Daoy (cell line): ENCODE results near the gene RNU1-3. TPM values are rescaled to one million over a fixed set of nuclear protein-coding genes. Genes with fewer than 3 reads are reported as not detected.
"Not testable (repeated sequence)": the region's sequence is repeated elsewhere in the genome, so short reads cannot be mapped to it uniquely, and the experiment has no call there.

ENCODE experiments used
- DNase-seq: peaks from one replicate; pipeline ENCODE4 v3.0.0-alpha.2; 2015; ENCODE audit warnings: low read depth
- total RNA-seq: library from RNA; depleted of rRNA; stranded (reverse); fragments of >200 nt; shearing (Covaris generic); gene quantifications from 2 replicates; pipeline ENCODE4 v1.2.3, GENCODE V29; 2014

RNU1-3 gene
- total RNA-seq, 1 experiment from 2014 or later = 832 TPM

DNA sequence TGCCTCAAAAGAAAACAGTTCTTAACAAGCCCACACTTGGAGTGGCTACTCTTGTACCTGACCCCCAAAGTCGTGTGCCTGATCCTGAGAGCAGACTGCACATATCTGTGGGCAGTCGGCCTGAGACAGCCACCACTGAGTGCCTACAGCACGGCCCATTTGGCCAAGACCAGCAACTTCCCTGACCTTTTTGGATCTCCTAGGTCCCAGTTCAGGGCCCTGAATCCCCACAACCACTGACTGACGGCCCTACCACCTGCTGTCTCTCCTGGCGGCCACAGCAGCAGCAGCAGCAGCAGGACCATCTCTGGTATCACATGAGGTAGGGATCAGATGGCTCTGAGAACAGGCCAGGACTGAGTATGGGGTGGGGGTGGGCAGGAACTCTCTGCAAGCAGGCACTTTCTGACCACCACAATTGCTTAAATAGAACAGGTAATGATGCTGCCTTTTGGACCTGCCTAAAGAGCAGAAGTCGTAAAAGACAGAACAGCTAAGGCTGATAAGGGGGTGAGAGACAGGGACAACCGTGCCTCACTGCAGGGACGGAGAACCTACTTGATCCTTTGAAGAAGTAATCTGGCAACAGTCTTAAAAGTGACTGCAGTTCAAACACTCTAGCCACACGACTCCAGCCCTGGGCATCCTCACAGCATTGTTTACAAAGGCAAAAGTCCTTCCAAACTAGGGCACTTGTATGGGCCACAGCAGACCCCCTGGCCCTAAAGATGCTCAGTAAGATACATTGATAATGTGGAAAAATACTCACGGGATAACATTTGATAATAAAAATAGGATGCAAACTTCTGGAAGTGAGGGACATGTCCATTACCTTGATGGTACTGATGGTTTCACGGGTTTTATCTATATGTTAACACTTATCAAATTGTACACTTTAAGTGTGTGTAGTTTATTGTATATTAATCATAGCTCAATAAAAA is 27.4 kb downstream of the RNU1-3 start:
- DNase-seq = not testable (repeated sequence)

- DNase-seq = not testable (repeated sequence)
These were observed 28.6 kb downstream of the RNU1-3 start for GRCh38 chr1:16637941-16638778.

GRCh38 chr1:16636551-16637195 is 30.1 kb downstream of the RNU1-3 start:
- DNase-seq = not testable (repeated sequence)

- not testable (repeated sequence) for DNase-seq
These were observed 30.8 kb downstream of the RNU1-3 start for GRCh38 chr1:16635959-16636358.

DNA sequence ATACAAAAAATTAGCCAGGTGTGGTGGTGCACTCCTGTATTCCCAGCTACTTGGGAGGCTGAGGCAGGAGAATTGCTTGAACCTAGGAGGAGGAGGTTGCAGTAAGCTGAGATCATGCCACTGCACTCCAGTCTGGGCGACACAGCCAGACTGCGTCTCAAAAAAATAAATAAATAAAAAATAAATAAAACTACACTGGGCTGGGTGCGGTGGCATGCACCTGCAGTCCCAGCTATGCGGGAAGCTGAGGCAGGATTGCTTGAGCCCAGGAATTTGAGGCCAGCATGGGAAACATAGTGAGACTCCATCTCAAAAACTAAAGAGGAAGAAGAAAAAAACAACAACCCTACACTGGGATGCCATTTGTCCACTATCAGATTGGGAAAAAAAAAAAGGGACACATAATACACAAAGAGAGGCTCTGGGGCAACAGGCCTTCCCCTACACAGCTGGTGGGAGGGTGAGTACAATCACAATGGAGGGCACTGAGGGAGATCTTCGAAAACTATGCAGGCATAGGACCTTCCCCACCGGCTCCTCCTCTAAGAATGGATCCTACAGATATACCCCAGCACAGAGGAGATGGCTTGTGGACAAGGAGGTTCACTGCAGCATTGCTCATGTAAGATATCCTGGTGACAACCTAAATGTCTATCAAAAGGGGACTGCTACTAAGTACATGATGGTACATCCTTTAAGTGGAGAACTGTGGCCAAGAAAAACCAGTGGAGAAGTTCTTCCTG is 33.0 kb downstream of the RNU1-3 start:
- not testable (repeated sequence) for DNase-seq

- not testable (repeated sequence) for DNase-seq
These were observed 34.5 kb downstream of the RNU1-3 start for GRCh38 chr1:16632044-16632850.

DNA sequence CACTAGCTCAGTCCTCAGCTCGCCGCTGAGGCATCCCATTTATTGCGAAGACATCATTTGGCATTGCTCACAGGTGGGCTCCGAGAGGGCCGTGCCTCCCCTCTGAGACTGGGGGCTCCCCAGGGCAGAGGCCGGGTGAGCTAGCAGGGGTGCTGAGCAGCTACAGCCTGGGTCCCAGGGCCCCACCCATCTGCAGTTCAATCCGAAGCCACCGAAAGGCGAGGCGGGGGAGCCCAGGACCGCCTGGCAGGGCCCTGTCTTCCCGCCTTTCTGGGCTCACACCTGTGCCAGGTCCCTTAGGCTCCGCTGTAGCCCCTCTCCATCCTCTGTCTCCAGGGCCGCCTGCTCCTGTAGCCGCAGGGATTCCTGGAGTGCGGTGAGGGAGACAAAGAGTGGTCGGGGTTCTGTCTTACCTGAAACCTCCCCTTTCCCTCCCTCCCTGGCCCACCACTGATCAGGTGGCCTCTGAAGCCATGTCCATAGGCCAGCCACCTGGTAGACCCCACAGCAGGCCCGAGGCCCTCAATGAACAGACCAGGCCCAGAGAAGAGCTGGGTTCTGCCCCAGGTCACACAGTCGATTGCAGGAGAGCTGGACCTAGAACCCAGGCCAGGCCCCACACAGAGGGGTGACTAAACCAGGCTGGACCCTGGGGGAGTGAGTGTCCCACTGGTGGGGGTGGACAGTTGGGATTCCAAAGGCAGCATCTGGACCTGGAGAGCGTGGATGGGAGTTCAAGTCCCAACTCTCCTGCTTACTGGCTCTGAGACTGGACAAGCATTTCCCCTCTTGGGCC is 35.3 kb downstream of the RNU1-3 start:
- no peak for DNase-seq

- DNase-seq = no peak
These were observed 36.0 kb downstream of the RNU1-3 start for GRCh38 chr1:16630661-16631247.

DNA sequence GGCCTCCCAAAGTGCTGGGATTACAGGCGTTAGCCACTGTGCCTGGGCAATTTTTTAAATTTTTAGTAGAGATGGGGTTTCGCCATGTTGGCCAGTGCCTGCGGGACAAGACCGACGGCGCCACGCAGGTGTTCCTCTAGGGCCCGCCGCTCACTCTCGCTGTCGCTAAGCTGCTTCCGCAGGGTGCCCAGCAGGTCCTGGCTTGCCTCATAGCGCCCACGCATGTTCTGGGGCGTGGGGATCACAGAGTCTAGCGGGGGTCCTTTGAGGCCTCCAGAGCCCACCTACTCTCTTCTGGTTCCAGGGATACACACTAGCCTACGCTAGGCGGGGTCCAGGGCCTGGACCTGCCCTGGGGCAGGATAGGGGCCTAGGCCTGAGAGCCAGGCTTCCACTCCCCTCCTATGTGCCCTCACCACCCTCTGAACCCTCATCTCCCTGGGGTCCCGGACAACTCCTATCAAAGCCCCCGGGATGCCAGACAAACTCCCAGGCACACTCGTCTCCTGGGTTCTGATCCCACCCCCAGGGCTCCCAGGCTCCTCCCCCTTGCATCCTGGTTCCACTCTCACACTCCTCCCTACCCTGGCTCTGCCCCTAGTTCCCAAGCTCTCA is 36.7 kb downstream of the RNU1-3 start:
- not testable (repeated sequence) for DNase-seq

DNA sequence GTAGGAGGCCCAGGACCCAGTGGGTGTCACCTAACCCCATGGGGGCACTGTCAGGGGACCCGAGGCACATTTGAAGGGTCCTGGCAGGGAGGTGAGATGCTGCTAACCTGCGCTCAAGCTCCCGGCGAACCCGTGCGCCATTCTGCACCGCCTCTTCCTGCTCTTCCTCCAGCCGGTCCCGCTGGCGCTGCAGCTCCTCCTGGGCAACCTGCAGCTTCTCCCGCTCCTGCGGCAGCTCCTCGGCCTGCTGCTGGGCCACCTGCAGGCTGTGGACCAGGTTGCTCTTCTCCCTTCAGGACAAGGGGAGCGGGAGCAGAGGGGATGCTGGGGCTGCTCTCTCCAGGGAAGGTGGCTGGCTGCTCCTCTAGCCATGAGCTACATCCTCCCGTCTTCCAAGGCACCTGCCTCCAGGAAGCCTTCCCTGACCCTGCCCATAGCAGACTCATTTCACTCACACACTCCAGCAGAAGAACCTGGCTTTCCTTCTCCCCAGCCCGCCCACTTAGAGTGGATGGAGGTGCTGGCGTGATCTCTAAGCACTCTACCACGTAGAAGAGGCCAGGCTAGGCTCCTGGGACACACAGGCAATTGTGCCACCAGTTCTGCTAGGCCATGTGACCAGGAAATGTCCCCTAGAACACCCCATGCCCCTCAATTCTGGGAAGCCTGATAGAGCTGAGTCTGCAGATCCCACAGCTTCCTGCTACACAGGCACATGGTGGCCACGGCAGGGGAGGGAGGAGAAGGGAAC is 38.2 kb downstream of the RNU1-3 start:
- DNase-seq = no peak

GRCh38 chr1:16626409-16626983 is 40.3 kb downstream of the RNU1-3 start:
- not testable (repeated sequence) for DNase-seq

DNA sequence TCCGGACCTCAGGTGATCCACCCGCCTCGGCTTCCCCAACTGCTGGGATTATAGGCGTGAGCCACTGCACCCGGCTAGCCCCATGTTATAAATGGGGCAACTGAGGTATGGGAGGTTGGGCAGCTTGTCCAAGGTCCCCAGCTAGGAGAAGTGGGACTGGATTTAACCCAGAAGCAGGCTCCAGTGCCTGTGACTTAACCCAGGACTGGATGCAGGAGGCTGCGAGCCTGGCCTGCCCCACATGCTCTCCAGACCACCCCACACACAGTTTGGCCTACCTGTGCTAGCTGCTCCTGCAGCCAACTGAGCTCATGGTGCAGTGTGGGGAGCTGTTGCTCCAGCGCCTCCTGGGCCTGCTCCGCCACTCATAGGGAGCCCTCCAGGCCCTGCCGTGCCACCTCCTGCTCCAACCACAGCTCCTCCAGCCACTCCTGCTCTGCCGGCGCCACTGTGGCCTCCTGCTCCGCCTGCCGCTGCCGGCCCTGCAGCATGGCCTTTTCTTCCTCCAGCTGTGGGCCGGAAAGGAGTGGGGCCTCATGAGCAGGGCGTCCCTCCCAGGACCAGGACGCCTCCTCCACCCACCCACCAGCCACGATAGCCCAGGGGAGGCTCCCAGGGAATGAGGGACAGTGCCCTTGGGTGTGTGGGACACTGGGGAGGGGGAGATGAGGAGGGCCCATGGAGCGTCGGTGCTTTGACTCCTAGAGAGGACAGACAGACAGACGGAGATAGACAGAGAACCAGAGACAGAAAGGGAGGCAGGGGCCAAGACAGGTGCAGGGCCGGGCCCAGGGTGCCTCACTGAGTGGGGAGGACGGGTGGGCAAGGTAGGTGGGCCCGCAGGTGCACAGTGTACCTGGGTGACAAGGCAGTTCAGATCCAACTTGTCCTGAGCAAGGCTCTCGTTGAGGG is 41.0 kb downstream of the RNU1-3 start:
- no peak for DNase-seq

GRCh38 chr1:16623812-16624719 is 42.7 kb downstream of the RNU1-3 start:
- DNase-seq = peak; percentile 71

DNA sequence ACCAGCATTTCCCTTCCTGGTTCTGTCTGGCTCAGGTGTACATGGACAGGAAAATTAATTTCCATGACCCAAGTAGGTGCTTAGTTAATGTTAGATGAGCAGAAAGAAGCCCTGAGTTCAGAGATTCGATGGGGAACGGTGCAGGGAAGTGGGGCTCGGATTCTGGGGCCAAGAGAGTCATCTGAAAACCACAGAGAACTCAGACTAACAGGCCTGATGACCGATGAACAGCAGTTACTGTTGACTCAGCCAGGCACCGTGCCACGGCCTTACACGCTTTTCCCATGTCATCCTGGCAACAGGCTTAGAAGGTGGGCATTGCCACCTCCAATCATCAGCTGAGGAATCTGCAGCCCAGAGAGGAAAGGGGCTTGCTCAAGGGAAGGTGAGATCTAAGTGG is 43.4 kb downstream of the RNU1-3 start:
- peak; percentile 97 for DNase-seq

DNA sequence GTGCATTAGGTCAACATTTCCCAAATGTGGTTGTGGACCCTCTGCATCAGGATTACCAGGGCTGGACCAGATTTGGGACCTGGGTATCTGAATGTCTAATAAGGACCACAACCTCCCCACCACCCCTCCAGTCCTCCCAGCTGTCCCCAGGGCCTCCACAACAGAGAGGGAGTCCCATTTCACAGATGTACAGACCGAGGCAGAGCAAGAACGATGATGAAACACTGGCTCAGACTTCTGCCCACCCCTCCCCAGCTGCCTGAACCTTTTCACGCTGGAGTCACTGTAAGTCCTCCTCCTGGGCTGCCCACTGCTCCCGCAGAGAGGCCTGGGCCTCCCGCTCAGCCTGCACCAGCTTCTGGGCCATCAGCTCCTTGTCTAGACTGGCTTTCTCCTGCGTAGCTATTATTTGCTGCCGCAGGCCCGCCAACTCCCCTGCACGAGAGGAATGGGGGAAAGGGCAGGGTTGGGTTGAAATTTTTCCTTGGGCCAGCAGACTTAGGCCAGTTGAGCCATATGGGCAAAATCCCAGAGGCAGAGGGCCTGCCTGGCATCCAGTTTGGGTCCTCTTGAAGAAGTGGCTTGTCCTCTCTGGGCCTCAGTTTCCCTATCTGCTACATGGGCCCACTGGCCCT is 45.0 kb downstream of the RNU1-3 start:
- not testable (repeated sequence) for DNase-seq
